PC-3 (cell line): ENCODE results near the gene WDR33. TPM values are rescaled to one million over a fixed set of nuclear protein-coding genes. Genes with fewer than 3 reads are reported as not detected.

Experiments used
- ATAC-seq: fragments of 200-7000 bp; cut with Tn5 transposase; 2 replicates; pipeline ENCODE4 v1.9.1; 2020; ENCODE audit warnings: mild to moderate bottlenecking, moderate library complexity
- BruUV-seq: library from RNA; stranded (reverse); fragments of 400-500 nt; replicated peaks from 2 replicates; lab custom pipeline; 2021; lab: Mats Ljungman, UMichigan
- CTCF ChIA-PET: fragments of 300-600 bp; sonication (Branson Sonifier 250); formaldehyde crosslinking; loops from one replicate; lab custom pipeline; 2022; ENCODE audit warnings: antibody characterized with exemption; lab: Charles Lee
- POLR2A ChIA-PET: fragments of 300-600 bp; sonication (Branson Sonifier 250); formaldehyde crosslinking; loops from one replicate; lab custom pipeline; 2022; ENCODE audit warnings: antibody characterized with exemption; ENCODE audit not compliant: unreplicated experiment; lab: Charles Lee
- DNase-seq: peaks from one replicate; pipeline ENCODE4 v3.0.0-alpha.2; 2015
- H2AFZ ChIP-seq: fragments of 300-600 bp; sonication (generic); 2 replicates; pipeline ENCODE4 v1.6.0; 2016; ENCODE audit warnings: antibody characterized with exemption, low read length
- H3F3A ChIP-seq: fragments of 300-600 bp; sonication (generic); one replicate; pipeline ENCODE4 v1.6.0; 2017; ENCODE audit warnings: antibody characterized with exemption, low read length, control low read depth, mild to moderate bottlenecking; ENCODE audit not compliant: unreplicated experiment
- H3K27ac ChIP-seq: fragments of 300-600 bp; sonication (generic); 2 replicates; pipeline ENCODE4 v1.5.1; 2016; ENCODE audit warnings: mild to moderate bottlenecking, low read length
- H3K27me3 ChIP-seq: fragments of 300-600 bp; sonication (generic); 2 replicates; pipeline ENCODE4 v1.6.1; 2016; ENCODE audit warnings: low read length, mixed read lengths
- H3K36me3 ChIP-seq: fragments of 300-600 bp; sonication (generic); 2 replicates; pipeline ENCODE4 v1.6.1; 2016; ENCODE audit warnings: low read depth, mixed run types, low read length, mixed read lengths
- H3K4me1 ChIP-seq: fragments of 300-600 bp; sonication (generic); 2 replicates; pipeline ENCODE4 v1.5.1; 2016; ENCODE audit warnings: low read length; ENCODE audit not compliant: insufficient read depth
- H3K4me2 ChIP-seq: fragments of 300-600 bp; sonication (generic); 2 replicates; pipeline ENCODE4 v1.6.0; 2016; ENCODE audit warnings: low read length
- H3K4me3 ChIP-seq: fragments of 300-600 bp; sonication (generic); 2 replicates; pipeline ENCODE4 v1.5.1; 2016; ENCODE audit warnings: mild to moderate bottlenecking, low read length, mixed read lengths
- H3K79me2 ChIP-seq: fragments of 300-600 bp; sonication (generic); 2 replicates; pipeline ENCODE4 v1.6.1; 2017; ENCODE audit warnings: low read length, mixed read lengths
- H3K9ac ChIP-seq: fragments of 300-600 bp; sonication (generic); 2 replicates; pipeline ENCODE4 v1.6.0; 2016; ENCODE audit warnings: mild to moderate bottlenecking, low read length
- H3K9me2 ChIP-seq: fragments of 300-600 bp; sonication (generic); replicated peaks from 2 replicates; pipeline ENCODE4 v1.6.1; 2016; ENCODE audit warnings: mixed run types, low read length, mixed read lengths
- H3K9me3 ChIP-seq: fragments of 300-600 bp; sonication (generic); 2 replicates; pipeline ENCODE4 v1.6.1; 2016; ENCODE audit warnings: low read length, mixed read lengths
- H4K20me1 ChIP-seq: fragments of 300-600 bp; sonication (generic); 2 replicates; pipeline ENCODE4 v1.6.1; 2016; ENCODE audit warnings: low read length, mixed read lengths
- EZH2 ChIP-seq: fragments of 300-600 bp; sonication (generic); IDR thresholded peaks from one replicate; pipeline ENCODE4 v1.6.1; 2017; ENCODE audit warnings: antibody characterized with exemption, mild to moderate bottlenecking, low read length; ENCODE audit not compliant: unreplicated experiment
- EZH2phosphoT487 ChIP-seq: fragments of 300-600 bp; sonication (generic); IDR thresholded peaks from 2 replicates; pipeline ENCODE4 v1.6.1; 2018; ENCODE audit warnings: mild to moderate bottlenecking, antibody characterized with exemption, low read length, borderline replicate concordance
- intact Hi-C: fragments of 100-400 bp; cut with micrococcal nuclease; formaldehyde crosslinking; loops from 2 replicates; pipeline ENCODE4 v1.9.0; 2023
- total RNA-seq: library from RNA; depleted of rRNA; stranded (reverse); fragments of >200 nt; gene quantifications from 2 replicates; pipeline ENCODE4 v1.2.3, GENCODE V29; 2014
- TF ChIP-seq, protein P1 (sequence below): fragments of 300-600 bp; sonication (generic); conservative IDR thresholded peaks from 2 replicates; pipeline ENCODE4 v1.5.1; 2017; ENCODE audit warnings: antibody characterized with exemption, low read depth, mild to moderate bottlenecking, low read length

WDR33 gene
- total RNA-seq, 1 experiment from 2014 or later = 31.7 TPM

DNA sequence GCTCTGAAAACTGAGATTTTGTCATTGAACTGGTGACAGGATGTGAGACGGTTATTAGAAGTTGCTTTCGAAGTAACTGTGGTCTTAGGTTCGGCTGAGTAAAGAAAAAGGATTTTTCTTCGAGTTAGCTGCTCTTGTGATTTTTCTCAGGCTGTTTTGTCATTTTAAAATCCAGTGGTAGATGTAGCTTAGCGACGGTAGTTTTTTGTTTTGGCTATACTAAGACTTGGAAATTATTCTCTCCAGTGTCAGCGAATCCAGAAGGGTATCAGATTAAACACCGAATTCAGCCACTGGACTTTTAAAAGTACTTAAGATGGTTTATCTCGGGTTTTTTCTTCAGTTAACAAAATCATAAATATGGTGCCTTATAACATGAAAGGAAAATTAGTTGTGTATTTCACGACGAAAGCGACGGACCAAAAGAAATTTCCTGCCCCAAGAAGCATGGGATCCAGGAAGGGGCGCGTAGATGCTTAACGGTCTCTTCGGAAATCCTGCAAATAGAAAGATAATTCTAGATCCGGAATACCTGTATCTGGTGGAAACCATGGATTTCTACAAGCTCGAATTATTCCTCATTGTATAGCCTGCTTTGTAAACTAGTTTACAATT is 108.5 kb downstream of the WDR33 start:
- no peaks in the 10 kb centered on the region for H3K9me3 ChIP-seq
- peaks cover 14% of the 10 kb centered on the region for H3K36me3 ChIP-seq
- H3K4me1 ChIP-seq = peaks cover 38% of the 10 kb centered on the region
- H3K27me3 ChIP-seq = no peaks in the 10 kb centered on the region
- no peaks in the 10 kb centered on the region for H3F3A ChIP-seq
- ChIA-PET CTCF (no interaction called here), POLR2A (no interaction called here)
- ATAC-seq = no peak
- TF ChIP-seq, protein P1, sequence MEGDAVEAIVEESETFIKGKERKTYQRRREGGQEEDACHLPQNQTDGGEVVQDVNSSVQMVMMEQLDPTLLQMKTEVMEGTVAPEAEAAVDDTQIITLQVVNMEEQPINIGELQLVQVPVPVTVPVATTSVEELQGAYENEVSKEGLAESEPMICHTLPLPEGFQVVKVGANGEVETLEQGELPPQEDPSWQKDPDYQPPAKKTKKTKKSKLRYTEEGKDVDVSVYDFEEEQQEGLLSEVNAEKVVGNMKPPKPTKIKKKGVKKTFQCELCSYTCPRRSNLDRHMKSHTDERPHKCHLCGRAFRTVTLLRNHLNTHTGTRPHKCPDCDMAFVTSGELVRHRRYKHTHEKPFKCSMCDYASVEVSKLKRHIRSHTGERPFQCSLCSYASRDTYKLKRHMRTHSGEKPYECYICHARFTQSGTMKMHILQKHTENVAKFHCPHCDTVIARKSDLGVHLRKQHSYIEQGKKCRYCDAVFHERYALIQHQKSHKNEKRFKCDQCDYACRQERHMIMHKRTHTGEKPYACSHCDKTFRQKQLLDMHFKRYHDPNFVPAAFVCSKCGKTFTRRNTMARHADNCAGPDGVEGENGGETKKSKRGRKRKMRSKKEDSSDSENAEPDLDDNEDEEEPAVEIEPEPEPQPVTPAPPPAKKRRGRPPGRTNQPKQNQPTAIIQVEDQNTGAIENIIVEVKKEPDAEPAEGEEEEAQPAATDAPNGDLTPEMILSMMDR = no peak
- TF ChIP-seq EZH2phosphoT487 (no peak), EZH2 (no peak)
- peak overlapping the region; percentile 73 for H3K4me3 ChIP-seq
- H3K9ac ChIP-seq = peak overlapping the region; percentile 85
- DNase-seq = no peak
- peak overlapping the region; percentile 95 for H3K27ac ChIP-seq
- 0 out of 2 replicates have a peak overlapping the region, but pooled peaks have one; percentile 18 for H2AFZ ChIP-seq
- TSS peak; percentile 64 for BruUV-seq
- intact Hi-C loops = no loop called here
- H3K79me2 ChIP-seq = peaks cover 30% of the 10 kb centered on the region
- H3K4me2 ChIP-seq = peak overlapping the region; percentile 95
- H3K9me2 ChIP-seq = no peaks in the 10 kb centered on the region
- peaks cover 11% of the 10 kb centered on the region; the same call in 1 of the 2 replicates for H4K20me1 ChIP-seq

GRCh38 chr2:127701651-127702394 is 109.1 kb downstream of the WDR33 start:
- peak overlapping the region; percentile 73 for H3K4me3 ChIP-seq
- no peaks in the 10 kb centered on the region for H3K9me2 ChIP-seq
- H3K4me2 ChIP-seq = peak overlapping the region; percentile 95
- DNase-seq (peak; percentile 78), ATAC-seq (peak; percentile 61)
- peaks cover 10% of the 10 kb centered on the region; the same call in 1 of the 2 replicates for H3K36me3 ChIP-seq
- H3K27me3 ChIP-seq = no peaks in the 10 kb centered on the region
- H3K9me3 ChIP-seq = no peaks in the 10 kb centered on the region
- BruUV-seq = no TSS peak
- peaks cover 11% of the 10 kb centered on the region; the same call in 1 of the 2 replicates for H4K20me1 ChIP-seq
- TF ChIP-seq, protein P1 = no peak
- TF ChIP-seq EZH2 (no peak), EZH2phosphoT487 (no peak)
- ChIA-PET CTCF (interaction anchor here (0.6 kb wide), 1 partner anchor 51 kb away, joined by 5 read pairs; no protein-coding TSS in a partner anchor), POLR2A (interaction anchor here (0.6 kb wide), 2 partner anchors 20 to 108 kb away, joined by 3 to 4 read pairs; no protein-coding TSS in a partner anchor)
- peaks cover 30% of the 10 kb centered on the region for H3K79me2 ChIP-seq
- H2AFZ ChIP-seq = peak overlapping the region; percentile 41; the same call in 1 of the 2 replicates
- peak overlapping the region; percentile 85 for H3K9ac ChIP-seq
- intact Hi-C loops = no loop called here
- H3K27ac ChIP-seq = peak overlapping the region; percentile 95
- H3F3A ChIP-seq = no peaks in the 10 kb centered on the region
- H3K4me1 ChIP-seq = peaks cover 38% of the 10 kb centered on the region
